LHCN-M2 (cell line): Measurements from ENCODE around the gene RPL19. TPM values are rescaled to one million over a fixed set of nuclear protein-coding genes. Genes with fewer than 3 reads are reported as not detected.
"Not testable (repeated sequence)": the region's sequence is repeated elsewhere in the genome, so short reads cannot be mapped to it uniquely, and the experiment has no call there.

Source experiments
- DNase-seq: peaks from one replicate; pipeline ENCODE4 v3.0.0-alpha.2; 2012; ENCODE audit warnings: low read depth
- polyA plus RNA-seq: library from polyadenylated mRNA; unstranded; fragments of >200 nt; gene quantifications from one replicate; pipeline ENCODE4 v1.2.1, GENCODE V29; 2012; ENCODE audit warnings: missing spikeins
- total RNA-seq: library from RNA; depleted of rRNA; stranded (reverse); fragments of >200 nt; gene quantifications from 2 replicates; pipeline ENCODE4 v1.2.3, GENCODE V29; 2014; rRNA removed

The RPL19 gene
- 2,020 and 2,409 TPM in 2 replicates for total RNA-seq
- 2,018 TPM for polyA plus RNA-seq

GRCh38 chr17:39200070-39200879 is at the start of gene RPL19:
Gene RPL19 (plus strand): TSS chr17:39200283. CDS start chr17:39200345, 62 bp downstream.
- DNase-seq, result no peak

GRCh38 chr17:39150795-39151149 is 49.3 kb upstream of the RPL19 start:
- DNase-seq, result no peak

- no peak for DNase-seq
Measured at GRCh38 chr17:39151150-39151942, 48.7 kb upstream of the RPL19 start, which contains the start of gene PLXDC1. Gene PLXDC1 (minus strand): TSS chr17:39151637. CDS start chr17:39151437, 200 bp downstream.

- no peak for DNase-seq
Measured at GRCh38 chr17:39151943-39152818, 47.9 kb upstream of the RPL19 start.

GRCh38 chr17:39153599-39154051 is 46.5 kb upstream of the RPL19 start:
- peak; percentile 91 for DNase-seq

- DNase-seq, result no peak
Measured at GRCh38 chr17:39155654-39156053, 44.4 kb upstream of the RPL19 start.

- DNase-seq, result no peak
Measured at GRCh38 chr17:39156491-39156890, 43.6 kb upstream of the RPL19 start.

- DNase-seq, result no peak
Measured at GRCh38 chr17:39158623-39159022, 41.5 kb upstream of the RPL19 start.

GRCh38 chr17:39161962-39162361 is 38.1 kb upstream of the RPL19 start:
- DNase-seq, result no peak

- DNase-seq, result peak; percentile 89
Measured at GRCh38 chr17:39164675-39165143, 35.4 kb upstream of the RPL19 start.

GRCh38 chr17:39165178-39165840 is 34.8 kb upstream of the RPL19 start:
- no peak for DNase-seq

- DNase-seq, result no peak
Measured at GRCh38 chr17:39165841-39166349, 34.2 kb upstream of the RPL19 start, which contains the start of gene ARL5C. Gene ARL5C (minus strand): TSS chr17:39166161. CDS start chr17:39165760, 401 bp downstream.

- DNase-seq, result no peak
Measured at GRCh38 chr17:39166437-39167335, 33.4 kb upstream of the RPL19 start.

GRCh38 chr17:39167476-39167875 is 32.6 kb upstream of the RPL19 start:
- no peak for DNase-seq

GRCh38 chr17:39168503-39168902 is 31.6 kb upstream of the RPL19 start:
- DNase-seq, result not testable (repeated sequence)

- DNase-seq, result no peak
Measured at GRCh38 chr17:39169101-39169500, 31.0 kb upstream of the RPL19 start.

GRCh38 chr17:39169518-39169917 is 30.6 kb upstream of the RPL19 start:
- no peak for DNase-seq

GRCh38 chr17:39170109-39170508 is 30.0 kb upstream of the RPL19 start:
- no peak for DNase-seq

GRCh38 chr17:39170558-39170957 is 29.5 kb upstream of the RPL19 start:
- no peak for DNase-seq
